ENCODE measurements around the gene LPAR2. TPM values are rescaled to one million over a fixed set of nuclear protein-coding genes. Genes with fewer than 3 reads are reported as not detected.
"Not testable (repeated sequence)": the region's sequence is repeated elsewhere in the genome, so short reads cannot be mapped to it uniquely, and the experiment has no call there.

LPAR2 gene
- polyA plus RNA-seq, 3 donors, result 1.9 to 108 (median 2.2) TPM

- 93% methylated on average over 5 of the region's 9 CpGs for WGBS (ENCODE audit: insufficient coverage)
- no peak overlapping the region for H3K4me3 Mint-ChIP-seq
- Histone ChIP-seq H3K4me1 (ENCODE audit: control insufficient read depth in 1 of 2, insufficient read depth in 2 of 2, low read length in 2 of 2) (no peaks in the 10 kb centered on the region), H3K36me3 (replicated peaks in 1 of 2; ENCODE audit: control insufficient read depth in 1 of 2, insufficient read depth in 2 of 2, low read length in 2 of 2) (no peaks in the 10 kb centered on the region), H3K4me3 (replicated peaks in 1 of 3; ENCODE audit: low read depth in 2 of 3, low read length in 3 of 3) (no peak overlapping the region), H3K27me3 (ENCODE audit: control insufficient read depth in 2 of 2, insufficient read depth in 2 of 2, low read length in 2 of 2) (no peaks in the 10 kb centered on the region), H3K9ac (ENCODE audit: insufficient read depth, low read length, poor library complexity, severe bottlenecking) (no peak overlapping the region), H4K20me1 (ENCODE audit: insufficient read depth, low read length) (no peaks in the 10 kb centered on the region), H2AFZ (ENCODE audit: insufficient read depth, low read depth, low read length, poor library complexity, severe bottlenecking) (no peak overlapping the region), H3K4me2 (replicated peaks; ENCODE audit: extremely low read depth, low read length, poor library complexity, severe bottlenecking) (no peak overlapping the region), H3K79me2 (ENCODE audit: insufficient read depth, low read length) (no peaks in the 10 kb centered on the region), H3K27ac (ENCODE audit: low read depth in 1 of 2, low read length in 2 of 2) (no peak overlapping the region), H3K9me3 (replicated peaks in 1 of 2; ENCODE audit: control insufficient read depth in 1 of 2, insufficient read depth in 1 of 2, low read length in 2 of 2) (no peaks in the 10 kb centered on the region)
- H3K27me3 Mint-ChIP-seq (ENCODE audit: low read depth in 3 of 3), result peaks cover 0 to 3% (median 0%) of the 10 kb centered on the region in 3 donors
- TF ChIP-seq CTCF (IDR thresholded peaks at IDR 0.05), result no peak
- H3K36me3 Mint-ChIP-seq, result no peaks in the 10 kb centered on the region
- intact Hi-C loops (cut with micrococcal nuclease), result no loop called here
- no peaks in the 10 kb centered on the region for H3K9me3 Mint-ChIP-seq
- H3K27ac Mint-ChIP-seq, result no peak overlapping the region
- DNase-seq, result no peak
- no peaks in the 10 kb centered on the region for H3K4me1 Mint-ChIP-seq
Observed at GRCh38 chr19:19602136-19602712, 25.8 kb downstream of the LPAR2 start.

GRCh38 chr19:19600793-19601330 is 27.2 kb downstream of the LPAR2 start:
- Mint-ChIP-seq H3K9me3 (no peaks in the 10 kb centered on the region), H3K36me3 (no peaks in the 10 kb centered on the region), H3K4me1 (no peaks in the 10 kb centered on the region), H3K27ac (no peak overlapping the region), H3K27me3 (ENCODE audit: low read depth in 3 of 3) (peaks cover 0 to 3% (median 0%) of the 10 kb centered on the region in 3 donors), H3K4me3 (no peak overlapping the region)
- Histone ChIP-seq H3K4me3 (replicated peaks in 1 of 3; ENCODE audit: low read depth in 2 of 3, low read length in 3 of 3) (no peak overlapping the region), H3K4me1 (ENCODE audit: control insufficient read depth in 1 of 2, insufficient read depth in 2 of 2, low read length in 2 of 2) (no peaks in the 10 kb centered on the region), H3K79me2 (ENCODE audit: insufficient read depth, low read length) (no peaks in the 10 kb centered on the region), H3K27ac (ENCODE audit: low read depth in 1 of 2, low read length in 2 of 2) (no peak overlapping the region), H3K27me3 (ENCODE audit: control insufficient read depth in 2 of 2, insufficient read depth in 2 of 2, low read length in 2 of 2) (no peaks in the 10 kb centered on the region), H3K9ac (ENCODE audit: insufficient read depth, low read length, poor library complexity, severe bottlenecking) (no peak overlapping the region), H3K4me2 (replicated peaks; ENCODE audit: extremely low read depth, low read length, poor library complexity, severe bottlenecking) (no peak overlapping the region), H4K20me1 (ENCODE audit: insufficient read depth, low read length) (no peaks in the 10 kb centered on the region), H2AFZ (ENCODE audit: insufficient read depth, low read depth, low read length, poor library complexity, severe bottlenecking) (no peak overlapping the region), H3K9me3 (replicated peaks in 1 of 2; ENCODE audit: control insufficient read depth in 1 of 2, insufficient read depth in 1 of 2, low read length in 2 of 2) (no peaks in the 10 kb centered on the region), H3K36me3 (replicated peaks in 1 of 2; ENCODE audit: control insufficient read depth in 1 of 2, insufficient read depth in 2 of 2, low read length in 2 of 2) (no peaks in the 10 kb centered on the region)
- DNase-seq, result peak in 1 of 3 donors; percentile 23
- WGBS (ENCODE audit: insufficient coverage), result no CpG with 5 or more reads among the region's 1 CpG
- intact Hi-C loops (cut with micrococcal nuclease), result no loop called here
- TF ChIP-seq CTCF (IDR thresholded peaks at IDR 0.05), result no peak

GRCh38 chr19:19598728-19599451 is 29.1 kb downstream of the LPAR2 start:
- H3K79me2 ChIP-seq (ENCODE audit: insufficient read depth, low read length), result not testable (repeated sequence)

More at GRCh38 chr19:19598728-19599451, 29.1 kb downstream of the LPAR2 start:
- H3K4me3 ChIP-seq (replicated peaks in 1 of 3; ENCODE audit: low read depth in 2 of 3, low read length in 3 of 3); H4K20me1 ChIP-seq (ENCODE audit: insufficient read depth, low read length); H2AFZ ChIP-seq (ENCODE audit: insufficient read depth, low read depth, low read length, poor library complexity, severe bottlenecking); H3K9me3 Mint-ChIP-seq; H3K9me3 ChIP-seq (replicated peaks in 1 of 2; ENCODE audit: control insufficient read depth in 1 of 2, insufficient read depth in 1 of 2, low read length in 2 of 2); intact Hi-C loops (cut with micrococcal nuclease); H3K4me3 Mint-ChIP-seq; H3K36me3 Mint-ChIP-seq; H3K36me3 ChIP-seq (replicated peaks in 1 of 2; ENCODE audit: control insufficient read depth in 1 of 2, insufficient read depth in 2 of 2, low read length in 2 of 2); H3K27me3 Mint-ChIP-seq (ENCODE audit: low read depth in 3 of 3); H3K9ac ChIP-seq (ENCODE audit: insufficient read depth, low read length, poor library complexity, severe bottlenecking); H3K27me3 ChIP-seq (ENCODE audit: control insufficient read depth in 2 of 2, insufficient read depth in 2 of 2, low read length in 2 of 2); DNase-seq; H3K4me2 ChIP-seq (replicated peaks; ENCODE audit: extremely low read depth, low read length, poor library complexity, severe bottlenecking); H3K27ac ChIP-seq (ENCODE audit: low read depth in 1 of 2, low read length in 2 of 2): not testable (repeated sequence)
- Mint-ChIP-seq H3K27ac (peak overlapping the region in 1 of 7 donors; percentile 47), H3K4me1 (peaks cover 11% of the 10 kb centered on the region)
- WGBS (ENCODE audit: insufficient coverage), result 94% methylated on average over 6 of the region's 20 CpGs
- H3K4me1 ChIP-seq (ENCODE audit: control insufficient read depth in 1 of 2, insufficient read depth in 2 of 2, low read length in 2 of 2), result peaks cover 12 to 13% of the 10 kb centered on the region in 2 donors
